ENCODE measurements around the gene TMEM52. TPM values are rescaled to one million over a fixed set of nuclear protein-coding genes. Genes with fewer than 3 reads are reported as not detected.

Gene TMEM52
- polyA plus RNA-seq, 1 donor = 1.1 TPM

GRCh38 chr1:1914971-1915692, 3.9 kb downstream of the TMEM52 start, which contains the start of gene CALML6:
CALML6 (plus strand) TSS chr1:1915260; CDS start chr1:1915281, 21 bp downstream.
- no peak for DNase-seq

- no peak for DNase-seq
Observed at GRCh38 chr1:1914101-1914970, 4.7 kb downstream of the TMEM52 start.

GRCh38 chr1:1911350-1912041, 7.6 kb downstream of the TMEM52 start:
- DNase-seq = no peak

- DNase-seq = no peak
Observed at GRCh38 chr1:1910651-1911331, 8.3 kb downstream of the TMEM52 start.

GRCh38 chr1:1910033-1910465, 9.0 kb downstream of the TMEM52 start:
- DNase-seq = no peak

GRCh38 chr1:1908506-1908791, 10.6 kb downstream of the TMEM52 start:
- no peak for DNase-seq

- DNase-seq = no peak
Observed at GRCh38 chr1:1907098-1907736, 11.9 kb downstream of the TMEM52 start.

- DNase-seq = peak; percentile 80
Observed at GRCh38 chr1:1906185-1907097, 12.6 kb downstream of the TMEM52 start.

- no peak for DNase-seq
Observed at GRCh38 chr1:1903224-1903623, 15.9 kb downstream of the TMEM52 start.

GRCh38 chr1:1901641-1902294, 17.3 kb downstream of the TMEM52 start:
- no peak for DNase-seq

GRCh38 chr1:1900883-1901640, 18.0 kb downstream of the TMEM52 start:
- no peak for DNase-seq

- no peak for DNase-seq
Observed at GRCh38 chr1:1899967-1900327, 19.1 kb downstream of the TMEM52 start.

- no peak for DNase-seq
Observed at GRCh38 chr1:1899266-1899966, 19.7 kb downstream of the TMEM52 start.

GRCh38 chr1:1898246-1898933, 20.7 kb downstream of the TMEM52 start:
- no peak for DNase-seq

GRCh38 chr1:1895456-1896336, 23.4 kb downstream of the TMEM52 start:
- no peak for DNase-seq

- no peak for DNase-seq
Observed at GRCh38 chr1:1895060-1895418, 24.0 kb downstream of the TMEM52 start.
